ENCODE measurements around the gene PCGF1. TPM values are rescaled to one million over a fixed set of nuclear protein-coding genes. Genes with fewer than 3 reads are reported as not detected.

Gene PCGF1
- total and polyA plus RNA-seq, 9 of the 15 experiments (the other 6 are each of a cell fraction or from before 2014, with no cell fraction given) = 20.3 to 45.7 (median 29.3) TPM

DNA sequence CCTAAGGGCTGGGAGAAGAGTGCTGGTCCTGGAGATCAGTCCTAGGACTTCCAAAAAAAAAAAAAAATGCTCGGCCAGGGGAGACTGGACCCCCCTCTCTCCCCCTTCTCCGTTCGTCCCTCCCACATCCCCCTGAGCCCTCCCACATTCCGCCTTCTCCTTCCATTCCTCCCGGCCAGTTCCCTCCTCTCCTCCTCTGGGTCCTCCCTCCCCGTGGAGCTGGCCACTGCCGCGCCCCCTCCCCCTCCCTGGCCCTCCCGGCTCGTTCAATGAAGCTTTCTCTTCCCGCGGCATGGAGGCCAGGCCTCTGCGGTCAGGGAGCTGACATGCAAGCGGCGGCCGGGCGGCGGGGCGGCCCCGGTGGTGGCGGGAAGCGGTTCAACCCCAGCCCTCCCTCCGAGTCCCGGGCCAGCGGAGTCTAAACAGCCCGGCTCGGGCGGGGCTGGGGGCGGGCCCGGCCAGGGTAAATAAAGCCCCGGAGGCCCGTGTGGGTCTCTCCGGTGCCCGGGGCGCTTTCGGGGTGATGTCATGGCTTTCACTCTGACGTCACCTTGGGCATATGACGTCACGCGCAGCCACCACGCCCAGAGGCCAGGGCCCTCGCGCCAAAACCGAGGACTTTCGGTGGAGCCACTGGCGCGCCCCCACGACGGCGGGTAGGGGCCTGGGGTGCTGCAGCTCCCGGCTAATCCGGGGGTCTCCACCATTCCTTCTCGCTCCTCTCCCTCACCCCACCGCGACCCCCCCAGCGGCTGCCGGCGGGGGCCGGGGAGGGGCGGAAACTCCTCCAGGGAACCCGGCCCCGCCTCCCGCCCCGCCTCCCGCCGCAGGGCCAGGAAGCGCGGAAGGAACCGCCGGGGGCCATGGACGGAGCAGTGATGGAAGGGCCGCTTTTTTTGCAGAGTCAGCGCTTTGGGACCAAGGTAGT is 46.7 kb upstream of the PCGF1 start, which contains the start of the genes DOK1 and LOXL3 (continued):
- TF ChIP-seq FOXM1 (IDR thresholded peaks at IDR 0.05; ENCODE audit: low read depth) (no peak), FOXM1 (CRISPR knock-in tag; IDR thresholded peaks at IDR 0.05; ENCODE audit: low read depth) (no peak), LEF1 (IDR thresholded peaks at IDR 0.05) (no peak), SOX6 (IDR thresholded peaks at IDR 0.05) (peak; percentile 15; the same call in 1 of the 2 replicates), GTF2A2 (tag; IDR thresholded peaks at IDR 0.05) (no peak), ZNF512 (tag; IDR thresholded peaks at IDR 0.05) (no peak), ZNF175 (CRISPR knock-in tag; IDR thresholded peaks at IDR 0.05; ENCODE audit: low read depth) (no peak), ZC3H8 (IDR thresholded peaks at IDR 0.05) (no peak), BRCA1 (IDR thresholded peaks at IDR 0.05) (no peak), BRCA1 (CRISPR knock-in tag; IDR thresholded peaks at IDR 0.05) (no peak), LARP7 (IDR thresholded peaks at IDR 0.05) (no peak), KAT8 (IDR thresholded peaks at IDR 0.05; ENCODE audit: low read depth) (no peak), ZFPM2 (CRISPR knock-in tag; IDR thresholded peaks at IDR 0.05) (no peak), DNMT1 (IDR thresholded peaks at IDR 0.05) (no peak), RBM17 (IDR thresholded peaks at IDR 0.05; ENCODE audit: borderline replicate concordance, low read depth, low read length) (no peak), MBD2 (IDR thresholded peaks at IDR 0.05; ENCODE audit: borderline replicate concordance, low read depth) (no peak; the same call in 1 of the 2 replicates), CEBPZ (IDR thresholded peaks at IDR 0.05; ENCODE audit: borderline replicate concordance, low read depth, low read length) (no peak), NFE2L1 (tag; IDR thresholded peaks at IDR 0.05; ENCODE audit: borderline replicate concordance, low read depth) (no peak), NR2F6 (CRISPR knock-in tag; IDR thresholded peaks at IDR 0.05) (no peak), MTA3 (IDR thresholded peaks at IDR 0.05; ENCODE audit: borderline replicate concordance) (peak; percentile 99)
- TF ChIP-seq, protein P1, sequence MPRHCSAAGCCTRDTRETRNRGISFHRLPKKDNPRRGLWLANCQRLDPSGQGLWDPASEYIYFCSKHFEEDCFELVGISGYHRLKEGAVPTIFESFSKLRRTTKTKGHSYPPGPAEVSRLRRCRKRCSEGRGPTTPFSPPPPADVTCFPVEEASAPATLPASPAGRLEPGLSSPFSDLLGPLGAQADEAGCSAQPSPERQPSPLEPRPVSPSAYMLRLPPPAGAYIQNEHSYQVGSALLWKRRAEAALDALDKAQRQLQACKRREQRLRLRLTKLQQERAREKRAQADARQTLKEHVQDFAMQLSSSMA (CRISPR knock-in tag; IDR thresholded peaks at IDR 0.05) = 0 out of 2 replicates have a peak, but pooled peaks have one; percentile 32
- TF ChIP-seq, protein P2, sequence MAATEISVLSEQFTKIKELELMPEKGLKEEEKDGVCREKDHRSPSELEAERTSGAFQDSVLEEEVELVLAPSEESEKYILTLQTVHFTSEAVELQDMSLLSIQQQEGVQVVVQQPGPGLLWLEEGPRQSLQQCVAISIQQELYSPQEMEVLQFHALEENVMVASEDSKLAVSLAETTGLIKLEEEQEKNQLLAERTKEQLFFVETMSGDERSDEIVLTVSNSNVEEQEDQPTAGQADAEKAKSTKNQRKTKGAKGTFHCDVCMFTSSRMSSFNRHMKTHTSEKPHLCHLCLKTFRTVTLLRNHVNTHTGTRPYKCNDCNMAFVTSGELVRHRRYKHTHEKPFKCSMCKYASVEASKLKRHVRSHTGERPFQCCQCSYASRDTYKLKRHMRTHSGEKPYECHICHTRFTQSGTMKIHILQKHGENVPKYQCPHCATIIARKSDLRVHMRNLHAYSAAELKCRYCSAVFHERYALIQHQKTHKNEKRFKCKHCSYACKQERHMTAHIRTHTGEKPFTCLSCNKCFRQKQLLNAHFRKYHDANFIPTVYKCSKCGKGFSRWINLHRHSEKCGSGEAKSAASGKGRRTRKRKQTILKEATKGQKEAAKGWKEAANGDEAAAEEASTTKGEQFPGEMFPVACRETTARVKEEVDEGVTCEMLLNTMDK (IDR thresholded peaks at IDR 0.05; ENCODE audit: borderline replicate concordance, insufficient read depth, low read depth, low read length, poor library complexity, severe bottlenecking) = no peak

Data from K562 (cell line).